Spinal cord (tissue), 10 donors: ENCODE results near the gene LCP1. TPM values are rescaled to one million over a fixed set of nuclear protein-coding genes. Genes with fewer than 3 reads are reported as not detected.

ENCODE experiments used
- DNase-seq, 6 donors: peaks; one replicate each; pipeline versions ENCODE4 v3.0.0 to v3.0.0-alpha.2; 2013 to 2015; ENCODE audit warnings: low spot score in 6 of 6, low read depth in 4 of 6
- H3K27ac ChIP-seq: one replicate; pipeline ENCODE4 v1.5.1; 2013; ENCODE audit warnings: low read depth, low read length, control low read depth
- H3K27me3 ChIP-seq: one replicate; pipeline ENCODE4 v1.6.1; 2013; ENCODE audit warnings: low read length; ENCODE audit not compliant: control insufficient read depth, insufficient read depth
- H3K36me3 ChIP-seq: one replicate; pipeline ENCODE4 v1.6.1; 2013; ENCODE audit warnings: low read length; ENCODE audit not compliant: control insufficient read depth, insufficient read depth
- H3K4me1 ChIP-seq: one replicate; pipeline ENCODE4 v1.6.1; 2013; ENCODE audit warnings: low read length; ENCODE audit not compliant: control insufficient read depth, insufficient read depth
- H3K4me3 ChIP-seq: one replicate; pipeline ENCODE4 v1.5.1; 2013; ENCODE audit warnings: low read depth, low read length, control low read depth
- H3K9me3 ChIP-seq: one replicate; pipeline ENCODE4 v1.6.1; 2013; ENCODE audit warnings: low read length; ENCODE audit not compliant: control insufficient read depth, insufficient read depth
- WGBS: methylation state at CpG from one replicate; pipeline ENCODE4 v1.1.5; 2013; ENCODE audit warnings: missing lambda C conversion rate; ENCODE audit not compliant: insufficient coverage; 5-methylcytosine and 5-hydroxymethylcytosine counted together
- polyA plus RNA-seq, 2 donors: library from polyadenylated mRNA; unstranded; fragments of 120-200 nt; gene quantifications; one replicate each; pipeline ENCODE4 v1.2.1, GENCODE V29; 2013; ENCODE audit not compliant: insufficient read length in 2 of 2
- total RNA-seq, 2 donors: library from RNA; depleted of rRNA in 1 of 2; stranded (reverse); fragments of 120-200 nt in 1 of 2; fragments of >200 nt in 1 of 2; gene quantifications; one replicate each; pipeline versions ENCODE4 v1.2.3 to v1.2.4, GENCODE V29; 2013 to 2014
- donor health status: healthy.

LCP1 gene
- total and polyA plus RNA-seq, 4 donors: 13.7 to 65.1 (median 17.1) TPM

DNA sequence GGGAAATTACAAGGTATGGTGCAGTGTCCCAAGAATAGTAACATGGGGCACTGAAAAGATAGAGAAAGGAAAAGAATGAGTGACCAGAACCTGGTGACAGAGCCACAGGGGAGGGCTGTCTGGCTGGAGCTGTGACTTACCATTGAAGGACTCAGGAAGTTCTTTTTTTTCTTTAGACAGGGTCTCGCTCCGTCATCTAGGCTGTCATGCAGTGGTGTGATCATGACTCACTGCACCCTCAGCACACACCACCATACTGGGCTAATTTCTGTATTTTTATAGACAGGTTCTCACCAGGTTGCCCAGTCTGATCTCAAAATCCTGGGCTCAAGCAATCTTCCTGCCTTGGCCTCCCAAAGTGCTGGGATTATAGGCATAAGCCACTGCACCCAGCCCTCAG, 68.4 kb downstream of the LCP1 start:
- Histone ChIP-seq H3K9me3 (no peaks in the 10 kb centered on the region), H3K4me3 (no peak overlapping the region), H3K36me3 (no peaks in the 10 kb centered on the region), H3K27ac (no peak overlapping the region), H3K4me1 (no peaks in the 10 kb centered on the region), H3K27me3 (no peaks in the 10 kb centered on the region)
- DNase-seq: no peak
- no CpG with 5 or more reads among the region's 2 CpGs for WGBS

DNA sequence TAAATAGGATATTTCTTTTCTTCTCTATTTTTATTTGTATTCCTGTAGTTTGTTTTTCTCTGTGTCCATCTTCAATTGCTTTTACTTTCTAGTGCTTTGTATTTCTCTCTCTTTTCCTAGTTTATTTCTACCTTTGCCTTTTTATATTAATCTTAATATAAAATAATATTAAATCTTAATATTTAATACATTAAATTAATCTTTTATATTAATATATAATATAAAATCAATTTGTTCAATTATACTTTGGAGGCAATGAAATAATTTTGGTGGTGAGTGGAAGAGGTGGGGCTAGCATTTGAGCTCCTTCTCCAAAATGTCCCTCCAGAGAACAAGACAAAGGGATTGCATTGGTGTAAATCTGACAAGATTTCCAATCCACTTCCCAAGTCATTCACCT, 70.8 kb downstream of the LCP1 start:
- Histone ChIP-seq H3K36me3 (no peaks in the 10 kb centered on the region), H3K9me3 (no peaks in the 10 kb centered on the region), H3K4me3 (no peak overlapping the region), H3K27ac (no peak overlapping the region), H3K4me1 (no peaks in the 10 kb centered on the region), H3K27me3 (no peaks in the 10 kb centered on the region)
- DNase-seq: no peak

DNA sequence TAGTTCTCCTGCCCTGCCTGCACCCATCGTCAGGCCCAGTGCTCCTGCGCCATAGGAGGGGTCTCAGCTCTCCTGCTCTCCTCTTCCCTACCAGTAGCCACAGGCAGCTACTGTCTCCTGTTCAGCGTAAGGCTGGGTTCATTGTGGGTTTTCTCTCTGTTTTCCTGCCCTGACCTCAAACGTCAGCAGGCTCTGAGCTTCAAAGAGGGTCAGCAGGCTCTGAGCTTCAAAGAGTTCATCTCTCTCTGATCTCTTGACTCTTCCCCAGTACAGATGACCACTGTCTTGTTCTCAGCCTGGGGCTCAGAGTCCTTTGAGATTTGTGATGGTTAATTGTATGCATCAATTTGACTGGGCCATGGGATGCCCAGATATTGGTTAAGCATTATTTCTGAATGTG, 72.5 kb downstream of the LCP1 start:
- no peaks in the 10 kb centered on the region for H3K36me3 ChIP-seq
- H3K9me3 ChIP-seq: no peaks in the 10 kb centered on the region
- H3K27ac ChIP-seq: no peak overlapping the region
- no peak for DNase-seq
- H3K4me3 ChIP-seq: no peak overlapping the region
- 67% methylated on average over 1 of the region's 4 CpGs for WGBS
- H3K27me3 ChIP-seq: no peaks in the 10 kb centered on the region
- H3K4me1 ChIP-seq: no peaks in the 10 kb centered on the region

GRCh38 chr13:46106839-46107371, 75.1 kb downstream of the LCP1 start:
- H3K27me3 ChIP-seq: no peaks in the 10 kb centered on the region
- no peaks in the 10 kb centered on the region for H3K36me3 ChIP-seq
- no peaks in the 10 kb centered on the region for H3K4me1 ChIP-seq
- H3K27ac ChIP-seq: no peak overlapping the region
- H3K9me3 ChIP-seq: no peaks in the 10 kb centered on the region
- no CpG with 5 or more reads among the region's 4 CpGs for WGBS
- H3K4me3 ChIP-seq: no peak overlapping the region
- DNase-seq: no peak

GRCh38 chr13:46104868-46105267, 77.1 kb downstream of the LCP1 start, which contains the start of gene CPB2:
Gene CPB2 (minus strand): TSS chr13:46105033. CDS start chr13:46105009, 24 bp downstream.
- H3K27ac ChIP-seq: no peak within 1 kb of the TSS
- H3K4me1 ChIP-seq: no peaks in the 10 kb centered on the region
- H3K27me3 ChIP-seq: no peaks in the 10 kb centered on the region
- no peaks in the 10 kb centered on the region for H3K9me3 ChIP-seq
- H3K4me3 ChIP-seq: no peak within 1 kb of the TSS
- no peaks in the 10 kb centered on the region for H3K36me3 ChIP-seq
- DNase-seq: no peak
- 95% methylated on average over 3 of the region's 4 CpGs for WGBS

DNA sequence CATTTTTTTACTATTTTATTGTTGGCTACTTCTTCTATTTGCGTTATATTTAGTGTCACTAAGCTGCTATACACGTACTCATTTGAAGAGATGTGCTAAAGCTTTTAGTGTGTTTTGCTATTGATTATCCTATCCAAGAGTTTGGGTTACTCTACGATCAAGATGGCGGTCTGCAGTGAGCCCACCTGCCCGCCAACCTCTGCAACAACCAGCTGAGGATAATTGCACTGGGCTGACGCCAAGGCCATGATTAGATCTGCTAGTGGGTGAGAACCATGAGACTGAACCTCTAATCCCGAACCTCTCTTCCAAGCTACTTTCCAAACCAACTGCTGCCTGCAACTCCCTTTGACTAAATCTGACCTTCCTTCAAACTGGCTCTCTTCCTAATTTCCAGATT, 78.9 kb downstream of the LCP1 start:
- H3K27ac ChIP-seq: no peak overlapping the region
- H3K36me3 ChIP-seq: no peaks in the 10 kb centered on the region
- DNase-seq: no peak
- no peak overlapping the region for H3K4me3 ChIP-seq
- WGBS: 90% methylated on average over 3 of the region's 7 CpGs
- H3K4me1 ChIP-seq: no peaks in the 10 kb centered on the region
- no peaks in the 10 kb centered on the region for H3K9me3 ChIP-seq
- H3K27me3 ChIP-seq: no peaks in the 10 kb centered on the region

- H3K4me1 ChIP-seq: no peaks in the 10 kb centered on the region
- peak in 1 of 6 donors; percentile 73 for DNase-seq
- H3K27ac ChIP-seq: no peak overlapping the region
- H3K27me3 ChIP-seq: no peaks in the 10 kb centered on the region
- H3K9me3 ChIP-seq: no peaks in the 10 kb centered on the region
- H3K36me3 ChIP-seq: no peaks in the 10 kb centered on the region
- H3K4me3 ChIP-seq: no peak overlapping the region
These were observed 79.7 kb downstream of the LCP1 start for GRCh38 chr13:46102255-46102605.

GRCh38 chr13:46101484-46102254, 80.3 kb downstream of the LCP1 start:
- peak in 2 of 6 donors; percentile 20 to 82 for DNase-seq
- no peak overlapping the region for H3K4me3 ChIP-seq
- H3K4me1 ChIP-seq: no peaks in the 10 kb centered on the region
- H3K27me3 ChIP-seq: no peaks in the 10 kb centered on the region
- 83% methylated on average over 2 of the region's 8 CpGs for WGBS
- H3K27ac ChIP-seq: no peak overlapping the region
- no peaks in the 10 kb centered on the region for H3K36me3 ChIP-seq
- no peaks in the 10 kb centered on the region for H3K9me3 ChIP-seq

- WGBS: 83% methylated on average over 1 of the region's 4 CpGs
- no peak overlapping the region for H3K27ac ChIP-seq
- no peaks in the 10 kb centered on the region for H3K9me3 ChIP-seq
- no peak for DNase-seq
- H3K4me3 ChIP-seq: no peak overlapping the region
- no peaks in the 10 kb centered on the region for H3K4me1 ChIP-seq
- no peaks in the 10 kb centered on the region for H3K27me3 ChIP-seq
- H3K36me3 ChIP-seq: no peaks in the 10 kb centered on the region
These were observed 81.0 kb downstream of the LCP1 start for GRCh38 chr13:46101002-46101401.

DNA sequence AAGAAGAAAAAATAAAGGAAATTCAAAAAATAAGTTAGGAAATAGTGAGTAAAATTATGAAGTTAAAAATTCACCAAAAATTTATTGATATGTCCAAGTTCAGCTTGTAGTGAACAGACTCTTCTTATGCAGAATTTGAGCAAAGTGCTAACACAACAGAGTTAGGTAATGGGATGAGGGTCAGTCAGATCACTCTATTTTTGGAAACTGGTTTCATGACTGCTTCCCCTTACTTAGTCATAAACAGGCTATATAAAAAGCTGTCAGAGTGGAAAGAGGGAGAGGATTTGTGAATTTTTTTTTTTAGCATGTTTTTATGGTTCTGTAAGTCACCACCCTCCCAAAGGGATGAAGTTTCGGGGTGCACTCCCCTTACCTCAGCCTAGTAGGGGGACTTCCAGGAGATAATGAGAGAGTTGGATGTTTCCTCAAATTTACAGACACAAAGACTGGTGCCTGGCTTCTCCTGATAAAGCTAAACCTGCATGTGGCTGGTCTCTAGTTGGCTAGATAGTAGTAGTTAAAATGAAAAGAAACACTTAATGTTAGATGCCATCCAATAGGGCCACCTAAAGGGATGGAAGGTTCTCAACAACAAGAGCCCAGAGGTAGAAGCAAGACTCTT, 81.7 kb downstream of the LCP1 start:
- no peak overlapping the region for H3K4me3 ChIP-seq
- no peaks in the 10 kb centered on the region for H3K36me3 ChIP-seq
- H3K9me3 ChIP-seq: no peaks in the 10 kb centered on the region
- H3K27ac ChIP-seq: no peak overlapping the region
- no CpG with 5 or more reads among the region's 1 CpG for WGBS
- H3K27me3 ChIP-seq: no peaks in the 10 kb centered on the region
- H3K4me1 ChIP-seq: no peaks in the 10 kb centered on the region
- DNase-seq: no peak
